NCI-H1694 (cell line): ENCODE data around the gene MAML3.

Source experiments
- DNase-seq: peaks from one replicate; lab custom pipeline; 2025; lab: John Stamatoyannopoulos, UW

The MAML3 gene

GRCh38 chr4:139865537-139865936, 288.4 kb downstream of the MAML3 start:
- no peak for DNase-seq

DNA sequence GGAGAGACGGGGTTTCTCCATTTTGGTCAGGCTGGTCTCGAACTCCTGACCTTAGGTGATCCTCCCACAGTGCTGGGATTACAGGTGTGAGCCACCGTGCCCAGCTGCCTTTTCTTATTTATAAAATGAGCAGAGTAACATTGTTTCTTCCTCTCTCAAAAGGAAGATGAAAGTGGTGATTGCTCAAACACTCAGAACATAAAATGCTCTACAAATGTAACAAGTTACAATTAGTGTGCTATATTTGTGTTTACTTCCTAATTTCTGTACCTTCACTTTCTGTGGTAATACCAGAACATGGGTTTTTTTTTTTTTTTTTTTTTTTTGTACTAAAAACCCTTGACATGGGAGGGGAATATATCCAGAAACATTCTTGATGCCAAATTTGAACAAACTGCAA, 290.5 kb downstream of the MAML3 start:
- no peak for DNase-seq

DNA sequence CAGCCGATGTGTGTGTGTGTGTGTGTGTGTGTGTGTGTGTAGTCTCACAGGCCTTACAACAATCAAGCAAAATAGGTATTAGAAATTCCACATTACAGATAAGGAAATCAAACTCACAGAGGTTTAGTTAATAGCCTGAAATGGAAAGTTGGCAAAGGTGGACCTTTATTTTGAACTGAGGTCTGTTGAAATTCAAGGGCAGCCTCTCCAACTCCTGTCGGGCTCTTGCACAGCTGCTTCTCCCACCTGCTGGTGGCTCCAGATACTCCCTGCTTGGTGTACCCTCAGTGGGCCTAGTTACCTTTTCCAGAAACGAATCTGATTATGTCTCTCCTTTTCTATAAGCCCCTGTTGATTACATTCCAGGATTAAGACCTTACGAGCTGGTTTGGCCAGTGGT, 292.5 kb downstream of the MAML3 start:
- DNase-seq = no peak

DNA sequence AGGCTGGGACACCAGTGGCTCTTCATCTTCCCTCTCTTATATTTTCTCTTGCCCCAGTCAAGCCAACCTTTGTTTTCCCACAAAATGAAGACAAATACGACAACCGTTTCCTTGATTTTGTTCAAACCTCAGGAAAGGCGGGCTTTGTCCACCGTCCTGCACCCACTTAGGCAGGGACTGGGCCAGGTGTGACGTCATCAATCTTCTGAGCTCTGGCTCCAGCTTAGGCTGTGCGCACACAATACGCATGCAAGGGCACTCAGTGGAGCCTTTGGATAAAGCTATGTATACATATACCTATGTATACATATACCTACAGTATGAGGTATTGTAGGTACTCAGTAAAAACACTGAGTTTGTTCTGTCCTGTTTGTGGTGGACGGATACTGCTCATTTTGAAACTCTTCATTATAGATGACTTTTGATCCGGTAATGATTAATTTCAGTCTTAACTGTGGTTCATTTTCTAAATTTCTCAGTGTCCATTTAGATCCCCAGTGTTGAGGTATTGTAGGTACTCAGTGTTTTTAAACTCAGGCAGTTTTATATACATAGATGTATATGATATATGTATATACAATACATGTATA, 293.5 kb downstream of the MAML3 start:
- no peak for DNase-seq

DNA sequence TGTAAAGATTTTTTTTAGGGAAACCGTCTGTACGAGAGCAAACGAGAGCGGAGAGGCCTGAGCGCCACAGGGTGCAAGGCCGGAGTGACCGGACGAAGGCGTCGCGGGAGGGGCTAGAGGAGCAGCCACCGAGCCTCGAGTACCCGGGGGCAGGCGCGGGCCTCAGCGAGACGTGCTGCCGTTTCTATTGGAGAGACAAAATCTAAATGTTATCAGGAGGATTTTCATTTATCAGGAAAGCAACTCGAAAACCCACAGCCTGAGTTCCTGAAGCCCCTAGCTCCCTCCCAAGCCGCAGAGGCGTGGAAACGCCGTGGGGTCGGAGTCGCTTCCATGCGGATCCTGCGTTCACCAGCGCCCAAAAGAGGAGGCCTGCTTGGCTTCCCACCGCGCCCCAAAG, 294.1 kb downstream of the MAML3 start:
- DNase-seq = no peak

DNA sequence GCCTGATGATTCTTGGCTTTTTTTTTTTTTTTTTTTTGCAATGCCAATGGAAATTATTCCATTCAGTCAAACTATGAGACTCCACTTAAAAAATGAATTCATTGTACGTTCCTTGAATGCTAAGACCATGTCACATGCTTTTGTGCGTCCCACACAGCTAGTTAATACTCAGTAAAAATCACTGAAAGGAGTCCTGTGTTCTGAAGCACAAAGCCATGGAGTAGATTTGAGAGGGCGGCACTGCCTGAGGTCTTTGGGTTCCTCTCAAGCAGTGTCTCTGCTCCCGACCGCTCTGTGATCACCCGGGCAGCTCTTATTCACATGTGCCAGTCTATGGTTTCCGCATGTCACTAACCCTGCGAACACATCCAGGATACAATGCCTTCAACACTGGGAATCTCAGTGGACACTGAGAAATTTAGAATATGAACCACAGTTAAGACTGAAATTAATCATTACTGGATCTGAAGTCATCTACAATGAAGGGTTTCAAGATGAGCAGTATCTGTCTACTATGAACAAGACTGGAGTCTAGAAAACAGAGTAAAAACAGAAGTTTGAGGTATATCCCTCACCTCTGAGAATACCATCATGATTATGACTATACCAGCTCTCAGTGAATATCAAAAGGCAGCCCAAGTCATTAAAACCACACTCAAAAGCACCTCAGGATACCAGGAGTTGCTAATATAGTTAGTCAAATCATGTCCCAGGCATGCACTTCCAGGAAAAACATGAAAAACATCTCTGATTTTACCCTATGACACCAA, 295.4 kb downstream of the MAML3 start:
- DNase-seq = no peak

DNA sequence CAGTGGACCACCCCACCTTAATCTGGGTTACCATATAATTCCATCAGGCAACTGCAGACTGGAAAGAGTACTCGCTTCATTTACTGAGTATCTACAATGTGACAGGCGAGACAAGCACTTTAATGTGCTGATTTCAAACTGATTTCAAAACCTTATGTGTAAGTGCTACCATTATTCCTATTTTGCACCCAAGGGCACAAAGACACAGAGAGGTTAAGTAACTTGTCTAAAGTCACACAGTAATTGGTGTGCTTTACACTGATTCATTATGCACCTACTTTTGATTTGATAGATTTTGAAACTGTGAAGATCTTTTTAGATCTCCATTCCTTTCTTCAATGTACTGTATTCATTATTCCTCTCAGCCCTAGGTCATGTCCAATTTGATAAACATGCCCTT, 296.0 kb downstream of the MAML3 start:
- no peak for DNase-seq

- no peak for DNase-seq
Observed at GRCh38 chr4:139857021-139857420, 297.0 kb downstream of the MAML3 start.

DNA sequence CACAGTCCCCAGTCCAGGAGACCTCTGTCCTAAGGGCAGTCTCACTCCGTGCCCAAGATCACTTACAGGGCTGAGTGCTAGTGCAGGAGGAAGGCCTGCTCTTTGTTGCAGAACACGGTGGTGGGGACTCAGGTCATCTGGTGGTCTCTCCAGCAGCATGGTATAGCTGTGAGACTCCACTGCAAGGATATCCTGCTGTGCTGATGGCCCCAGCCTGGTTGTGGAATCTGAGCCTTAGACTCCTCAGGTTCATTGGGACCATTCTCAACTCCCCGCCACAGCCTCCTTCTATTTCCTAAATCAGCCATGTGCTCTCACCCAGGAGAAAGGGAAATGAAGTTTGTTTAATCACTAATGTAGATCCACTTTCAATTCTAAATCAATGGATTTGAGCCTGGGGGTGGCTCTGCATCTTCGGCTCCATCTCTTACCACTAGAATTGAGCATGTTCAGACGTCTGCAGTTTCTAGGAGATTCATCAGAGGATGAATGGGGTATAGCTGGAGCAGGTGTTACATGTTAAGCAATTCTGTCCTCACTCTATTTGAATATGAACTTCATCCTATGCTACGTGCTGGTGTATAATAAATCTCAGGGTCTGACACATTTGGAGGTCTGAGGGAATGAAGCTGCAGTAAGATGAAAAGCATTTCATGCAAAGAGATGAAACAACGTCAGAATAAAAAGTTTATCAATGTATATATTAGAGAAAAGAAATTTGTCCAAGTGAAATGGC, 299.1 kb downstream of the MAML3 start:
- DNase-seq = no peak

DNA sequence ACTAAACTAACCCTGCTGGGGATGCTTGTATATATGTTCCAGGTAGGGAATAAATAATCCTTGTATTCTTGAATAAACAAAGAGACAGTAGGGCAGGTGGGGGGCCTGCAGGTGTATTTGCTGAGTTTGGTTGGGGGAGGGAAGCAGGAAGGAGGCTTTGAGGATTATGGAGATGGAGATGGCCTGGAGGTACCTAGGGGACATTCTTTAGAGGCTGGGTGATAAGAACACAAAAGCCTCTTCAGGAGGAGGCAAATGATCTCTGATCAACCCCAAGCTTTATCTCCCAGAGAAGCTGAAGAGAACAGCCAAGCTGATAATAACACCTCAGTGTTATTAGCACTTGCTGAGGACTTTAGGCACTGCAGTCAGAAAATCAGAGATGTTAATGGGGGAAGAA, 300.7 kb downstream of the MAML3 start:
- no peak for DNase-seq

GRCh38 chr4:139852612-139853269, 301.2 kb downstream of the MAML3 start:
- no peak for DNase-seq

- DNase-seq = no peak
Observed at GRCh38 chr4:139851639-139852038, 302.3 kb downstream of the MAML3 start.

DNA sequence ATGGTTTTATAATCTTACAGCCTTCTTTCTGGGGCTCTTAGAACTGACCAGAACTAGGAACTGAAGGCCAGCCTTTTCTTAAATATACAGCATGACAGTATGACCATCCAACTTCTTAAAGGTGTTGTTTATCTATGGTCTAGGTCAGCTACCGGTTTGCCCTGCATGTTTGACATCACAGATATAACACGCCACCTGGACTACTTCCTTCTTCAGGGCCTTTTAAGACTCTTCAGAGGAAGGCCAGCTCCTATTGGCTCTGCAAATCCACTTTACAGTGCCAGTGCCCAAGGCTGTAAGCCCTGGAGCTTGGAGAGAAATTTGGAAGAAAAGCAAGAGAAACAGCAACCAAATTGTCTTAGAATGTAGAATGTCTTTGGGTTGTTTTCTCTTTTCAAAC, 302.9 kb downstream of the MAML3 start:
- no peak for DNase-seq

- no peak for DNase-seq
Observed at GRCh38 chr4:139849219-139849618, 304.8 kb downstream of the MAML3 start.

DNA sequence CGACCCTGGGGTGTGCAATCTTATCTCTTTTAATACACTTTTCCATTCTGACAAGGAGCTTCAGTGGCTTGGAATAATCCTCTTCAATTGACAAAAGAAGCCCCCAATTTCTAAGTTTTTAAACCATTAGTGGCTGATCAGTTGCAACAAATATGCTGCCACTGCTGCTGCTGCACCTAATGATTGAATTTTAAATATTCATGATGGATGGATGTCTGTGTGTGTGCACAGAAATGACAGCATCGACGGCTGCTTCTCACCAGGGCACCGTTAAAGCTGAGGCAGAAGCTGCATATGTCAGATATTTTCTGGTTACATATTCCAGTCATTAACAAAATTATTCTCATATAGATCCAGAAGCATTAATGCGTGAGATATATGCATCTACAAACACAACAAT, 306.0 kb downstream of the MAML3 start:
- no peak for DNase-seq

- DNase-seq = no peak
Observed at GRCh38 chr4:139847602-139848001, 306.4 kb downstream of the MAML3 start.

DNA sequence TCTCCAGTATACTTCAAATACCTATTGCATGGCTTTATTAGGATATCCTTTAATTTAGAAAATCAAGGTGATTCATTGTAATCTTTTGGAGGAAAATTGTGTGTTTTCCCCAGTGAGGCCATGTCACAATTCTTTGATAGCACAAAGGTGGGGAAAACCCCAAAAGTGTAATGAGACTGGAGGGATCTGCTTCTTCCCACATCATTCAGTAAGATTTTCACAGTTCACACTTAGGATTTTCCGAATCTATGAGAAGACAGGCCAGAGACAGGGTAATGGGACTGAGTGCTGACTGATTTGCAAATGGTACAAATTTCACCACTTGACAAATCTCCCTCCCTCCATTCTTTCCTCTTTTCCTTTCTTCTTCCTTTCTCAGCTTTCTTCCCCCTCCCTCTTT, 307.2 kb downstream of the MAML3 start:
- no peak for DNase-seq

- DNase-seq = no peak
Observed at GRCh38 chr4:139845453-139846093, 308.4 kb downstream of the MAML3 start.

- no peak for DNase-seq
Observed at GRCh38 chr4:139844459-139845036, 309.4 kb downstream of the MAML3 start.

DNA sequence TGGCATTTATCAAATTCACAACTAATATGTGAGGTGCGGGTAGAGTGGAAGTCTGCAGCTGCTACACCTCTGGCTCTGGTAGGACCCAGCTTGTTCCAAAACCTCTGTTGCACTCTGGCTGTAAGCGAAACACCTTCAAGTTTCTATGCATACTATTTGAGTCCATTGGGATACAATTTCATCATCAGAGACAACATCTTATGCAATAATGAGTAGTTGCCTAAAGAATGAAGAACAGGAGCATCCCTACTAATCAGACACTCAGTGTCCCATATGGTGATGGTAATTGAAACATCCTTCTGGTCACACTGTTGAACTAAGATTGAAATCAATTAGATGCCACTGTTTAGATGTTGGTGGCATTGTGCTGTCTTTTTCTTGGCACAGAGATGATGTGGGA, 309.9 kb downstream of the MAML3 start:
- DNase-seq = no peak

DNA sequence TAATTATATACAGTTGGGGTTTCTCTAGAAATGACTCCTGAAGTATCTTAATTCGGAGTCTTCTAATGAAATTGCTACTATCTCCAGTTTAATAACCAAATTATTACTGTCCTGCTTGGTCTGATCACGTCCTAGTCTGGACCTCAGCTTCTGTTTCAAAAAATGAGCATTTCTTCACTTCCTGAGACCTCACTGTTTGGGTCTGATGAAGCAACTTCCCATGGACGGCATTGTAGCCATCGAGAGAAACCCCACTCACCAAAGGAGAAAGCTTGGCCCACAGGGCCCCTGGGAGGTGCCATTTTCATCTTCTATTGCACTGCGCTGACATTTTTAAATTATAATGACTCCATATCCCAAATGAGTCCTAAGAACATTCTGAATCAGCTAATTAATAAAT, 310.3 kb downstream of the MAML3 start:
- DNase-seq = no peak
